ENCODE results near the gene C1QTNF8.

Gene C1QTNF8

DNA sequence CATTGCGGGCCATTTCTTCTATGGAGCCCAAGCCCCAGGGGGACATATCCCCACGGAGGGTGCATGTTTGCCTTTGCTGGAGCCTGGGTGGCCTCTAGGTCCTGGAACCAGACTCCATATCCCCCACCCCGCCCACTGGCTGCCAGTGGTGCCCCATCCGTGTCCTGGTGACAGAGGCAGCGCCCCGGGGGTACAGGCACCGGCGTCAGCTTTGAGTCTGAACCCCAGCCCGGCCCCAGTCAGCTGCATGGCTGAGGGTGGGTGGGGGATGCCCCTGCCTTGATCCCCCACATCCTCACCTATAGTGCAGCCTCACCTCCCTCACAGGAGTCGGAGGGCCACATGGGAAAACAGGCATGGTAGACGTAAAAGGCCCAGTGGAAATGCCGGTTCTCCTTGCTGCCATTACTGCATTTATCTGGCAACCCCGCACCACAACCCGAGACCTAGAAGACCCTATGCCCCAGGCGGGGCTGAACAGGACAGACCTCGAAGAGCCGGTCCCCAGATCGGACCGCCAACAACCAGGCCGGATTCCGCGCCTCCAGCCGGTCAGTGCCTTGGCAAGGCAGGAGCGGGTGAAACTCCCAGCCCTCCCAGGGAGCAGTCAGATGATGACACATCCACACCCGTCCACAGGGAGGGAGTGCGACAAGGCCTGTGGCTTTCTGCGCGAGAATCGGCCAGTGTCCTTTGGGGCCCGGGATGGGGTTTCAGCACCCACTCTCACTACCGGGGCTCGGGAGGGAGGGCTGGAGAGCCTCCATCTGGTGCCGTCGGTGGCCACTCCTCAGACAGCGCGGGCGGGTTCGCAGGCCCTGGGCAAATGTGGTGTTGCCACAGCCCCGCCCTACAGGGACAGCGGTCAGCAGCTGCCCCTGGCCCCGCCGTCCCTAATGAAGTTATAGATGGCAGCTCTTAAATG lies 35.4 kb downstream of the C1QTNF8 start:
- no peak for DNase-seq (ENCODE audit: low read depth, low spot score)

DNA sequence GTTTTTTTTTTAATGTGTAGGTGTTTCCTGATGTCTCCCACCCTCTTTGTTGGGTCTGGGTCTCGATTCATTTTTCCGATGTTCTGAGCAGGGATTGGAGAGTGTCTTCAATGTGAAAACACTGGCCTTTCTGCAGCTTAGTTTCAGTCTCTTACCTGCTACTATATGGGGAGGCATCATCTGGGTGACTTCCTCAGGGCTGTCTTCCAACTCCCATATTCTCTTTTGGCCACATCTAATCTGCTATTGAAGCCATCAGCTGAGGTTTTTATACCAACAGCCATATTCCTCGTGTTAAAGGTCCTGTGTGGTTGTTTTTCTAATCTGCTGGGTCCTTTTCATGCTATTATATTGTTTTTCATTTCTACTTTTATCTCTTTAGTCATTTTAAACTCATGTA lies 36.7 kb downstream of the C1QTNF8 start:
- no peak for DNase-seq (ENCODE audit: low read depth, low spot score)

DNA sequence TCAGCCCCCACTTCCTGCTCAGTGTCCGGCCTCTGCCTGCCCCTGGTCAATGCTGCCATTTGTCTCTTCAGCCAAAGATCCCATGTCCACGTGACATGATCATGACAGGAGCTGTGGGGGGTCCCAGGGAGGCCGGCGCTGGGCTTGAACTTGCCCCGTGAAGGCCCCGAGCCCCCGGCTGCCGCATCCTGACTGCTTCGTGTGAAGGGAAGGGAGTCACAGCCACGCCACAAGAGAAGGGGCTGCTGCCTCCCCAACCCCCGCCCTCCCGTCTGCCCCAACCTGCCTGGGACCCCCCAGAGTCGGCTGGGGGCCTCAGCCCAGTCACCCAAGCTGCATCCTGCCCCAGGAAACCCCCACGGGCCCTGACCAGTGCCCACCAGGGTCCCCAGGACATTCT lies 37.8 kb downstream of the C1QTNF8 start:
- DNase-seq (ENCODE audit: low read depth, low spot score) = no peak

DNA sequence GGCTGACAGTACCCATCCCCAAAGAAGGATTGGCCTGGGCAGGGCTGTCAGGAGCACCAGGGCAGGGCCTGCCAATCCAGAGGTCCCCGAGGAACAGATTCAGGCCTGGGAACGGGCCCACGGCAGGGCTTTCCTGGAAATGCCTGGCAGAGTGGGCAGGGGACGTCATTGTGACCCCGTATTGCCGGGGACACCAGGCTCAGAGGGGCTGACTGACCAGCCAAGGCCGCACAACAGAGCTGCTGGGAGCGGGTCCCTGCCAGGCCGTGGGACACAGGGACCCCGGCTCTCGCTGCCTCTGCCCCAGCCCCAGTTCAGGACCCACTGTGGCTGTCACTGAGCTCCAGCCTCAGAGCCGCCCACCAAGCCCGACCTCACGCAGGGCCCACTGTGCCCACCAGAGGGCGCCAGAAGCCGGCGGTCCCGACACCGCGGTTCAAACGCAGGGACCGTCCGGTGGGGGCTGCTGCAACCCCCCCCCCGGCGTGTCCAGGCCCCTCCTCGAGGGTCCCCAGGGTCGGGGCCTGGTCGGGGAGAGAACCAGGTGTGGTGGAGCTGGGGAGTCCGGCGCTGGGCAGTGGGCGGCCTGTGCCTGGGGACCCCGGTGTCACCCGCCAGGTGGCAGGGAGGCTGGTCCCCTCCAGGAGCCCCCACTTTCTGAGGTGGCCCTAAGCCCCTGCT lies 38.7 kb downstream of the C1QTNF8 start:
- no peak for DNase-seq (ENCODE audit: low read depth, low spot score)

DNA sequence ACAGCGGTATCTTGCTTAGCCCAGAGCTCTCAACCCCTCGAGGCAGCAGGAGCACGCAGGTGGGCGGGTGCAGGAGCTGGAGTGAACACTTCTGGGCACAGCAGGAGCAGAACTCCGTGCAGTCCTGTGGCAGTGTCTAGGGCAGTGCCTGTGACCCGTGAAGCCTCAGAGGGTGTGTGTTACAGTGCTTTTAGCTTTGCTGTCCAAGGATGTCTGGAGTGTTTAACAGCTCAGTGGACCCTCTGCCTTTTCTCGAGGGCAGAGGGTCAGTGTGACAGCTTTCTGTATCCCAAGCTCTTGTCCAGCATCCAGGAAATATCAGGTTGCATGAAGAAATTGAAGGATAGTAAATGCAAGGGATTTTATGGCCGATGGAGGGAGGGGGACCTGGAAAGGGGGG lies 39.8 kb downstream of the C1QTNF8 start:
- DNase-seq (ENCODE audit: low read depth, low spot score) = no peak

DNA sequence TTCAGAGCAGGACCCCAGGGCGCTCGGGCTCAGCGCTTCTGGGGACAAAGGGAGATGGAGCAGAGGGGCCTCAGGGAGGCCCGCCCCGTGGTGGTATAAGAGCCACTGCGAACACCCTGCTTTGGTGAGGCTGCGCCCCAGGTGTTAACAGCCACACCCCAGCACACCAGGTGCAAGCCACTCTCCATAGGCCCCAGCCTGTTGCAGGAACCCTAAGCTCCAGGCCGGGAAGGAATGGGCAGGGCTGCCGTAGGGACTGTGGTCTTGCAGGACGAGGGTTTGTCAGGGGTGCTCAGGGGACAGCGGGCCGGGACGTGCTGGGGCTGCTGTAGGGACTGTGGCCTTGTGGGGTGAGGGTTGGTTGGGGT lies 40.5 kb downstream of the C1QTNF8 start:
- no peak for DNase-seq (ENCODE audit: low read depth, low spot score)

DNA sequence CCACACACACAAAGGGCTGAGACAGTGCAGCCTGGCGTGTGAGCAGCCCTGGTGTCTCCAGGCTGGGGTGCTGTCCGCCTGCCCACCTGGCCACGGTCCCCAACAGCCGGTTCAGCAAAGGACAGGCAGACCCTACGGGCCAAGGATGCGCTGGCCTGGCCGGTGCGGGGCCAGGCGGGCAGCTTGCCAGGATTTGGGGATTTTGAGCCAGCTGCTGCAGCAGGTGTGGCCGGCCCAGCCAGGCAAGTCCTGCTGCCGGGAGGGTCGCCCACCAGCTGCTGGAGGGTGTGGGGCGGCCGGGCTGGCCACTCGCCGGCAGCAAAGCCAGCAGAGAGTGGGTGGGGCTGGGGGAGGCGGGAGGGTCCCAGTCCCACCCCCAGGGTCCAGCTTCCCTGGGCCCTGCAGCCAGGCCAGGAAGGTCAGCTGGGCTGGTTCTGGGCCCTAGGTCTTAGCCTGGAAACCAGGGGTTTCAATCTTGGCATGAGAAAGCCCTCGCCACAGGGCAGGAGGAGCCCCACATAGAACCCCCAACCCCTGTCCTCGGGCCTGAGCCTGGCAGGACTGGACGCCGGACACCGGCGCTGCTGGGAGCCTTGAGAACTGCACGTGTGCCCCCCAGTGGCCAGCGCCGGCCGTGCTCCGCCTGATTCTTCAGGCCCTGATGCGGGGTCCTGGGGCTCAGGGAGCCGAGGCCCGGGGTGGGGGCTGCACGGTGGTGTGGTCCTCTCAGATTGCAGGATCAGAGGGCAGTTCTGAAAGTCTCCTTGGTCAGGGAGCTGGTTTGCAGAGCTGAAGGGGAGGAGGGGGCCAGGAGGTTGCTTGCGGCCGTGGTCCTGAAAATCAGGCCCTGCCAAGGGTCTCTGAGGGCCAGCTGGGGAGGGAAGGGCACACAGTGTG lies 41.1 kb downstream of the C1QTNF8 start:
- DNase-seq (ENCODE audit: low read depth, low spot score) = no peak

DNA sequence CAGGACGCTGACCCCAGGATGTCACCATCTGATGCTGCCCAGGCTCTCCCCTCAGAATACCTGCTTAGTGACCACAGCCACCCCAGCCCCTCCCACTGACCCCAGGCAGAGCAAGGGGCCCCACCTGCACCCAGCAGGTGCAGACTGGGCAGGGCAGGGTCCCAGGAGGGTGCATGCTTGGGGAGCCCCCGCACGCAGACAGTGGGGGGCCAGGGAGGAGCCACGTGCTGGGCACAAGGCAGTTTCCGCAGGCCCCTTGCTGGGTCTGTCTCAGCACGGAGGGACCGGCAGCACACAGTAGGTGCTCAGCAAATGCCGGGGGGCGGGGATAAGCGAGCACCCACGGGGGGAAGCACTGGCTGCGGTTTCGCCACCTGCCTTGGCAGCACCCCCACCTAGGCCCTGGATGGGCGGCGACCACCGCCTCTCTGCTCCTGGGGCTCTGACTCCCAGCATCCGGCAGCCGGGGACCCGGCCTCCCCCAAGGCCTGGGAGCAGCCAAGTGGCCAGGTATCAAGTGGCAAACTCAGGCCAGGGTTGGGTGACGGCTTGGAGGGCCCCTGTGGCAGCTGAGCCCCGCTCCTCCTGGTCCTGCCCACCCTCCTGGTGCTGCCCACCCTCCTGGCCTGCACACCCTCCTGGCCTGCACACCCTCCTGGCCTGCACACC lies 42.2 kb downstream of the C1QTNF8 start:
- no peak for DNase-seq (ENCODE audit: low read depth, low spot score)

DNA sequence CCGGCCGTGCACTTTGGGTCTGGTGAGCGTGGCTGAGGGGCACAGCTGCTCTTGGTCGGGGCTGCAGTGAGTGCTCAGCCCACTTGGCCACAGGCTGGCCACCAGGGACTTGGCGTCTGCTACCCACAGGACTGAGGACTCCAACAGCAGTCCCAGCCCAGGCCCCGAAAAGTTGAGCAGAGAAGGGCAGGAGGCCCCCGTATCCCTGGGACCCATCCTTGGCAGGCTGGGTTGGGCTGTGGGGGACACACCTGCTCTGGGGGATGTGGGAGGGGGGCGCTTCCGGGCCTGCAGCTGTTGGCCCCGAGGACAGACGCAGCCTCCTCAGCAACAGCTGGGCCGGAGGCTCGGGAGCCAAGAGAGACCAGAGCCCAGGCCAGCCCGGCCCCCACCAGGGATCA lies 42.9 kb downstream of the C1QTNF8 start:
- DNase-seq (ENCODE audit: low read depth, low spot score) = no peak

DNA sequence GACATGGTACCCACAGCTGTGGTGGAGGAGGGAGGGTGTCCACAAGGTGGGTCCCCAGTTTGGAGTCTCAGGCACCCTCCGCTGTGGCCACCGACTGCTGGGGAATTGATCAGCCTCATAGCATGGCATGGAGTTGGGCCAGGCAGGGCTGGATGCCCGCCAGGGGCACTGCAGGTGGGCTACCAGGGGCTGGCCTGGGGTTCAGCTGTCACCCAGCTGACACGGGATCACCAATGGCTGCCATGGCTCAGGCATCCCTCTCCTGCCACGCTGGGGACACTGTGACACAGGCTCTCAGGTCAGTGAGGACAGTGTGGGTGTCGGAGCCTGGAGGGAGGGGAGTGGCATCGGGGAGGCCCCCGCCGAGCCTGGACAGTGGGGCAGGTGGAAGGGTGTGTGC lies 43.3 kb downstream of the C1QTNF8 start:
- DNase-seq (ENCODE audit: low read depth, low spot score) = no peak

DNA sequence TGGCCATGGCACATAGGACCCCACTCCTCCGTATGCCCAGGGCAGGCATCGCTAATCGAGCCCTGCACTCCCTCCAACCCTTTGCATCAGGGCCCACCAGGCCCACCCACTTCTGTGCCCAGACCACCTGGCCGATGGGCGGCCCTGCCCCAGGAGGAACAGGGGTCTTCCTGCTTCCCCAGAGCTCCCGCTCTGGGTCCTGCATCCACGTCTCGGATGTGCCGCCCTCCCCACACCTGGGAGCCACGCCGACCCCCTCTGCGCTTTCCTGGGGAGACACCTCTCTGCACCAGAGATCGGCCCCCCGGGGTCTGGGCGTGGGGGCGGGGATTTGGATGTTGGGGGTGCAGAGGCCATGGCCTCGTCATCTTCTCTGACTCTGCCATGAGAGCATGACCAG lies 44.6 kb downstream of the C1QTNF8 start:
- no peak for DNase-seq (ENCODE audit: low read depth, low spot score)

DNA sequence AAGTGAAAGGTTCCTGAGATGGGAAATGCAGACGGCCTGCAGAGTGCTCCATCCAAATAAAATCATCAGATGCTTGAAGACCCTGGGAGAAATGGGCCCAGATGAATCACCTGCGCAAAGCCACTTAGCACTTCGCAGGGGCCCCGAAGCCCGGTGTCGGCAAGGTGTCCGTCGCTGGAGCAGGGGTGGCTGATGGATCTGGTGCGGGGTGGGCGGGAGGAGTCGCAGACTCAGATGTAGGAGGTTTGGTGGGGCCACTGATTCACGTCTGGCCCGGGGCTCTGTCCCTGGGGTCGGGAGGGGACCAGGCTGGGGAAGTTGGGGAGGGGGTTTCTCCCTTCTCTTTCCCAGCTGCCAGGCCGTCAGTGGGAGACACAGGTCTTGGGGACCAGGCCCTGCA lies 45.1 kb downstream of the C1QTNF8 start:
- no peak for DNase-seq (ENCODE audit: low read depth, low spot score)

DNA sequence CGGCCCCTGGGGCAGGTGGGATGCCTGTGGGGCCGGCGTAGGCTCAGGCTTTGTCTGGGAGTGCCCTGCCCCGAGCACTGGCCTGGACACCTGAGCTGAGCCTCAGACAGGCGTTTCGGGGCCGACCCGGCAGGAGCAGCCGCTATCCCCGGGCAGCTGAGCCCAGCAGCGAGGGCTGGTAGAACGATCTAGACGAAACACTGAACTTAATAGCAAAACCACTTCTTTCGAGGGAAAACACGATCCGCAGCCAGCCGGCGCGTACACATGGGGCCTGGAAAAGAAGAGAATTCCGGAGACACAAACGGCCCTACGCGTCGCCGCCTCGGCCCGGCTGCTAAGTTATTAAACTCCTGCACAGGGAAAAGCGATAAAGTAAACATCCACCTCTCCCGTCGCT lies 45.5 kb downstream of the C1QTNF8 start:
- DNase-seq (ENCODE audit: low read depth, low spot score) = no peak

DNA sequence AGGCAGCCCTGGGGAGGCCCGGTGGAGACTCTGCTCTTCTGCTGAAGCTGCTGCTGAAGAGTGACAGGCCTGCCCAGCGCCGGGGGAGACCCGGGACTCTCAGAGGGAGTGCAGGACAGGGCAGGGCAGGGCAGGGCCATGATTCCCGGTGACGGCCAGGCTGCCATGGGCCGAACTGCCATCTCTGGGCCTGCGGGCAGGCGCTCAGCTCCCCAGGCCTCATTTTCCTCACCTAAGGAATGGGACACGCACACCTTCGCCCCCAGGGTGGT lies 46.1 kb downstream of the C1QTNF8 start:
- DNase-seq (ENCODE audit: low read depth, low spot score) = no peak

DNA sequence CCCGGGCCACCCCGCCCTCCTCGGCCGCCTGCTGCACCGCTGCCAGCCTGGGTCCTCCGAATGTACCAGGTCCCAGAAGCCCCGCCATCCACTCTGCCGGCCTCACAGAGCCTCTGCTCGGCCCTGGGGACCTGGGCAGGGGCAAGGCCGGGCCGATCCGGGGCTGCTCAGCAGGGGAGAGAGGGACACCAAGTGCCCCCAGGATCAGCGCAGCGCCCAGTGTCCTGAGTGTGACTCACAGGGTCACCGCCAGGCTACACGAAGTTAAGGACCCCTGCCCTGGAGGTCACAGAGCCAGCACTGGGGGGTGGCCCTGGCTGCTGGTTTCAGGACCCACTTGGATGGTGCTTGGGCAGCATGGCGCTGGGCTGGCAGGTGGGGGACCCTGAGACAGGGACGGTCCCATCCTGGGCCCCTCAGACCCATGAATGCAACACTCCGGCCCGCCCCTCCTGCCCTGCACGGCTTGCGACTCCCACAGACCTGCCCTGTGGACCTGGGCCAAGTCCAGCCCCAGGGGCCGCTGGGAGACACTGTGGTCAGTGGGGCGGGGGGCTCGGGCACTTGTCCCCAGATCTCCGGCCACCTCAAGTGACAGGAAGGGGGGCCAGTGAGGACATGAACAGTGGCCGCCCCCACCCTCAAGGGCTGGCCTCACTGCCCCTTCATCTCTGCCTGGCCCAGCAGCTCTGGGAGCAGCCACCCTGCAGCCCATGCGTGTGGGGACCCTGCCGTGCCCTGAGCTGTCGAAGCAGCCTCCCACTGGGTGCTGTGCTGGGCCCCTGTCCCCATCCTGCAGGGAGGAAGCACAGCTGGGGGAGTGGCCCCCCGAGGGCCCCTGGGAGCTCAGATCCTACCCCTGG lies 46.7 kb downstream of the C1QTNF8 start:
- DNase-seq (ENCODE audit: low read depth, low spot score) = no peak

DNA sequence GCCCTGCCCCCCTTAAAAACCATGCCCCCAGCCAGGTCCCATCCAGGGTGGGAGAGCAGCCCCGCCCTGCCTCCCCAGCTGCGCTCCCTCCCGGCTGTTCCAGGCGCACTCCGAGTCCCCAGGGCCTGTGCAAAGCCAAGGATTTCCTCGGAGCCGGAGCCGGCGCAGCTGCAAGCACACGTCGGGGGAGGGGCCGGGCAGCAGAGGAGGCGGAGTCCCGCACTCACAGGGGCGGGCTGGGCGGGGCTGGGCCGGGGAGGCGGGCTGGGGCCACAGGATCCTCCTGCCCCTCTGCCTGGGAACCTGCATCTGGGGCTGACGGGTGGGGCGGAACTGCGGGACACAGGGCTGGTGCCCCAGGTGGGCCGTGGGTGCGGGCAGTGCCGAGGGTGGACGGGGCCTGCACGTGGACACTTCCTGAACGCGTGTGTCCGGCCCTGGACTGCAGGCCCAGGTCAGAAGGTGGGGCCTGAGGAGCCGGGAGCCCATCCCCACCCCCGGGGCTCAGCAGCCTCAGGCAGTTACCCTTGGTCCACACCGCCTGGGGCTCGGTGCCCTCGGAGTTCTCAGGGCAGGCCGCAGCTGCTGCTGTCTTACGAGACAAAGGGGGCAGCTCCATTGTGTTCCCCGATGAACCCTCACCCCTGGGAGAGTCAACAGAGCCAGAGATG lies 47.5 kb downstream of the C1QTNF8 start:
- DNase-seq (ENCODE audit: low read depth, low spot score) = no peak

DNA sequence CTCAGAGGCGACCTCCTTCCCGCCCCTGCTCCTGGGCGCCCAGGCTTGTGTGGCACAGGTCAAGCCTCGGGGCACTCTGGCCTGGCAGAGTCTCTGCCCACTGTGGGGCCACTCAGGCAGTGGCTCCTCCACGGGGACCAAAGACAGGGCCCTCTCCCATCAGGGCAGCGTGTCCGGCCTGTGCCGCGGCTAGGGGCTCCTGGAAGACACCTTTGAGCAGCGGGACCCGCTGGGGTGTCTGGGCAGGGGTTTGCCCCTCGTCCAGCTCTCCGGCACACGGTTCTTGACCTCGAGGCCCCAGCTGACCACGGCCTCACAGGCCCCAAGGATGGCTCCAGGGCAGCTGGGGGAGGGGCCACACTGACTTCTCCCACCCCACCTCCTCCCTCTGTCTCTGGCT lies 48.2 kb downstream of the C1QTNF8 start:
- DNase-seq (ENCODE audit: low read depth, low spot score) = no peak

DNA sequence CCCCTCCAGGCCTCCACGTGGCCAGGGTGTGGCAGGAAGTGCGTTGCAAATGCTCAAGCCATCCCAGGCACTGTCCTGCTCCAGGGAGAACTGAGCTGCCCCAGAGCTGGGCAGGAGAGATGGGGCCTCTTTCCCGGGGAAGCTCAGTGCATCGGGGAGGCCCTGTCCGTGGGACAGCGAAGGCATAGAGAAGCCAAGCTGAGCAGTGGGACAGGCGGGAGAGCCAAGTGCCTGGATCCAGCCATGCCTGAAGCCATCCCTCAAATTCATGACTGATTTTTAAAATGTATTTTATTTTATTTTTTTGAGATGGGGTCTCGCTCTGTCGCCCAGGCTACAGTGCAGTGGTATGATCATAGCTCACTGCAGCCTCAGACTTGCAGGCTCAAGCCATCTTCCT lies 48.9 kb downstream of the C1QTNF8 start:
- DNase-seq (ENCODE audit: low read depth, low spot score) = no peak

DNA sequence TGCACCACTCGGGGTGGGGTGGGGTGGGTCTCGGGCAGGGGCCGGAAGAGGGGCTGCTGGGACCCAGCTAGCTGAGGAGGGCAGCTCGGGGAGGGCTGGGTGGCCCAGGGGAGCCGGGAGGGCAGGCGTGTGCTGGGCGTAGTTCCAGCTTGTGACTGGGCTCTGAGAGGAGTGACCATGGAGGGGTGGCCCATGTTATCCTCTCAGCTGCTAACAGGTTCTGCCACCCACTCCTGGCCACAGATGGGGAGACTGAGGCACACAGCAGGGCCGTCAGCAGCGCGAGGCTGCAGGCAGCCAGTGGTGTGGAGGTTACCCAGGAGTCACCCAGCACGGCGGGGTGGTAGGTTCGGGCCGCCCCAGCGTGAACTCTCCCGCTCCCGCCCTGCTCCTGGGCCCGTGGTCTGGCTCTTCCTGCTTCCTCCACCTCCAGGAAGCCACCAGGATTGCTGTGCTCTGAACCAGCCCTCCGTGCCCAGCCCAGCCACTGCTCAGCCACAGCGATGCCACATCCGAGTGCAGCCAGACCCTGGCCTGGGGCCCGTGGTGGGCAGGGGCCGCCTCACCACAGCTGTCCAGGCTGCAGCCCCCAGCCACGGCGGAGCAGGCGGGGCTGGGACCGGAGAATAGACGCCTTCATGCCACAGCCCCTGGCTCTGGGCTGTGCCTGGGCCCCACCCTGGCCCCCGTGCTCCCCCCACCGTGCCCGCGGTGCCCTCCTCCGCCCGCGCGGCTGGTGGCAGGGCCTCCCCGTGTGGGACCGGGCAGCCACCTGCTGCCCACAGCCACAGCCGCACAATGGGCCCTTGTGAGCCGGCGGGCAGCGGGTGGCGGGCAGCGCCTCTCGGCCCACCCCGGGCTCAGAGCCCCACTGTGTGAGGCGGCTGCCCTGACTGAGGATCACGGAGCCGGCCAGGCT lies 49.8 kb downstream of the C1QTNF8 start:
- no peak for DNase-seq (ENCODE audit: low read depth, low spot score)

Measured in brain pericyte (primary cell).